OCI-LY1 (cell line): ENCODE results near the gene STAC2.

Experiments
- H2AFZ ChIP-seq: fragments of 200-600 bp; sonication (generic), shearing (Covaris generic); 2 replicates; pipeline ENCODE4 v1.6.0; 2014; ENCODE audit warnings: antibody characterized with exemption, mild to moderate bottlenecking, low read length
- H3F3A ChIP-seq: fragments of 200-600 bp; sonication (generic), shearing (Covaris generic); 2 replicates; pipeline ENCODE4 v1.6.0; 2014; ENCODE audit warnings: mild to moderate bottlenecking, antibody characterized with exemption, low read length, moderate library complexity; ENCODE audit not compliant: insufficient read depth
- H3K27ac ChIP-seq: fragments of 200-600 bp; sonication (generic); 2 replicates; pipeline ENCODE4 v1.5.1; 2014; ENCODE audit warnings: low read length, mixed run types, mild to moderate bottlenecking, low read depth; ENCODE audit not compliant: poor library complexity, severe bottlenecking
- H3K27me3 ChIP-seq: fragments of 200-600 bp; sonication (generic); 2 replicates; pipeline ENCODE4 v1.6.0; 2014; ENCODE audit warnings: antibody characterized with exemption, mild to moderate bottlenecking, low read length, moderate library complexity; ENCODE audit not compliant: insufficient read depth
- H3K36me3 ChIP-seq: fragments of 200-600 bp; sonication (generic); 2 replicates; pipeline ENCODE4 v1.6.1; 2014; ENCODE audit warnings: mild to moderate bottlenecking, antibody characterized with exemption, low read length, moderate library complexity, mixed read lengths; ENCODE audit not compliant: insufficient read depth
- H3K4me1 ChIP-seq: fragments of 200-600 bp; sonication (generic); 2 replicates; pipeline ENCODE4 v1.5.1; 2014; ENCODE audit warnings: mild to moderate bottlenecking, low read length, moderate library complexity; ENCODE audit not compliant: insufficient read depth, severe bottlenecking
- H3K4me2 ChIP-seq: fragments of 200-600 bp; sonication (generic), shearing (Covaris generic); 2 replicates; pipeline ENCODE4 v1.6.1; 2014; ENCODE audit warnings: low read length
- H3K4me3 ChIP-seq: fragments of 200-600 bp; sonication (generic); 2 replicates; pipeline ENCODE4 v1.5.1; 2014; ENCODE audit warnings: low read length, low read depth, mild to moderate bottlenecking, mixed read lengths; ENCODE audit not compliant: poor library complexity, severe bottlenecking
- H3K79me2 ChIP-seq: fragments of 200-600 bp; shearing (Covaris generic); 2 replicates; pipeline ENCODE4 v1.6.1; 2016; ENCODE audit warnings: mixed run types, low read length, mixed read lengths; ENCODE audit not compliant: insufficient read depth
- H3K9ac ChIP-seq: fragments of 200-600 bp; sonication (generic), shearing (Covaris generic); 2 replicates; pipeline ENCODE4 v1.6.1; 2014; ENCODE audit warnings: mild to moderate bottlenecking, low read length, mixed read lengths
- H3K9me2 ChIP-seq: fragments of 200-600 bp; sonication (generic), shearing (Covaris generic); 2 replicates; pipeline ENCODE4 v1.6.1; 2014; ENCODE audit warnings: low read depth, mild to moderate bottlenecking, low read length, mixed read lengths
- H3K9me3 ChIP-seq: fragments of 200-600 bp; shearing (Covaris generic); 2 replicates; pipeline ENCODE4 v1.6.1; 2014; ENCODE audit warnings: low read length, mixed read lengths
- H4K20me1 ChIP-seq: fragments of 200-600 bp; sonication (generic), shearing (Covaris generic); 2 replicates; pipeline ENCODE4 v1.6.0; 2016; ENCODE audit warnings: mild to moderate bottlenecking, low read length; ENCODE audit not compliant: insufficient read depth
- CTCF ChIP-seq: fragments of 200-600 bp; sonication (generic), shearing (Covaris generic); IDR thresholded peaks from 2 replicates; pipeline ENCODE4 v1.5.1; 2017; ENCODE audit warnings: mild to moderate bottlenecking, antibody characterized with exemption, low read length, moderate library complexity, mixed read lengths
- EZH2 ChIP-seq: fragments of 200-600 bp; sonication (generic), shearing (Covaris generic); IDR thresholded peaks from 2 replicates; pipeline ENCODE4 v1.8.0; 2017; ENCODE audit warnings: borderline replicate concordance, mixed run types, mild to moderate bottlenecking, antibody characterized with exemption, low read length, moderate library complexity, mixed read lengths

STAC2 gene

GRCh38 chr17:39164675-39165143 lies 61.0 kb downstream of the STAC2 start:
- Histone ChIP-seq H3K9ac (peak overlapping the region; percentile 50; the same call in 1 of the 2 replicates), H3K4me1 (peaks cover 6% of the 10 kb centered on the region), H3K27me3 (no peaks in the 10 kb centered on the region; the same call in none of the 2 replicates), H3K9me2 (no peaks in the 10 kb centered on the region), H3K4me2 (peak overlapping the region; percentile 77), H3F3A (no peaks in the 10 kb centered on the region), H3K4me3 (peak overlapping the region; percentile 59), H3K27ac (no peak overlapping the region), H2AFZ (no peak overlapping the region), H3K9me3 (no peaks in the 10 kb centered on the region), H3K36me3 (no peaks in the 10 kb centered on the region), H3K79me2 (no peaks in the 10 kb centered on the region), H4K20me1 (no peaks in the 10 kb centered on the region)
- TF ChIP-seq CTCF (peak; percentile 84), EZH2 (no peak)

GRCh38 chr17:39161962-39162361 lies 63.8 kb downstream of the STAC2 start:
- TF ChIP-seq EZH2 (no peak), CTCF (no peak)
- Histone ChIP-seq H3K4me2 (no peak overlapping the region), H3K4me1 (peaks cover 6% of the 10 kb centered on the region)

More at GRCh38 chr17:39161962-39162361, 63.8 kb downstream of the STAC2 start:
- no peak overlapping the region for H3K9ac ChIP-seq
- H3F3A ChIP-seq = no peaks in the 10 kb centered on the region
- no peaks in the 10 kb centered on the region; the same call in none of the 2 replicates for H3K27me3 ChIP-seq
- H3K27ac ChIP-seq = no peak overlapping the region
- H3K9me3 ChIP-seq = no peaks in the 10 kb centered on the region
- H3K4me3 ChIP-seq = no peak overlapping the region
- no peaks in the 10 kb centered on the region for H4K20me1 ChIP-seq
- no peak overlapping the region for H2AFZ ChIP-seq
- no peaks in the 10 kb centered on the region for H3K79me2 ChIP-seq
- no peaks in the 10 kb centered on the region for H3K36me3 ChIP-seq
- no peaks in the 10 kb centered on the region for H3K9me2 ChIP-seq
